ENCODE data around the gene KRTAP10-7.
"Not testable (repeated sequence)": the region's sequence is repeated elsewhere in the genome, so short reads cannot be mapped to it uniquely, and the experiment has no call there.

The KRTAP10-7 gene

GRCh38 chr21:44589586-44590305 is 10.7 kb upstream of the KRTAP10-7 start:
- no peak for DNase-seq (ENCODE audit: low read depth in 4 of 4, low spot score in 1 of 4)

GRCh38 chr21:44590311-44590721 is 10.1 kb upstream of the KRTAP10-7 start:
- DNase-seq (ENCODE audit: low read depth in 4 of 4, low spot score in 1 of 4), result no peak

GRCh38 chr21:44590897-44591800 is 9.2 kb upstream of the KRTAP10-7 start:
- DNase-seq (ENCODE audit: low read depth in 4 of 4, low spot score in 1 of 4), result not testable (repeated sequence)

GRCh38 chr21:44591801-44592130 is 8.6 kb upstream of the KRTAP10-7 start:
- not testable (repeated sequence) for DNase-seq (ENCODE audit: low read depth in 4 of 4, low spot score in 1 of 4)

GRCh38 chr21:44592446-44593311 is 7.7 kb upstream of the KRTAP10-7 start, which contains the start of gene KRTAP10-6:
Gene KRTAP10-6 (minus strand): TSS chr21:44592505. CDS start chr21:44592484, 21 bp downstream.
- no peak for DNase-seq (ENCODE audit: low read depth in 4 of 4, low spot score in 1 of 4)

- no peak for DNase-seq (ENCODE audit: low read depth in 4 of 4, low spot score in 1 of 4)
Measured at GRCh38 chr21:44593598-44594405, 6.6 kb upstream of the KRTAP10-7 start.

- DNase-seq (ENCODE audit: low read depth in 4 of 4, low spot score in 1 of 4), result no peak
Measured at GRCh38 chr21:44594406-44594916, 5.9 kb upstream of the KRTAP10-7 start.

GRCh38 chr21:44595524-44595923 is 4.9 kb upstream of the KRTAP10-7 start:
- DNase-seq (ENCODE audit: low read depth in 4 of 4, low spot score in 1 of 4), result no peak

- DNase-seq (ENCODE audit: low read depth in 4 of 4, low spot score in 1 of 4), result no peak
Measured at GRCh38 chr21:44596068-44596725, 4.2 kb upstream of the KRTAP10-7 start.

- no peak for DNase-seq (ENCODE audit: low read depth in 4 of 4, low spot score in 1 of 4)
Measured at GRCh38 chr21:44598061-44598460, 2.3 kb upstream of the KRTAP10-7 start.

GRCh38 chr21:44599264-44600029 is 950 bp upstream of the KRTAP10-7 start:
- no peak for DNase-seq (ENCODE audit: low read depth in 4 of 4, low spot score in 1 of 4)

GRCh38 chr21:44601091-44601490 is 694 bp downstream of the KRTAP10-7 start:
- not testable (repeated sequence) for DNase-seq (ENCODE audit: low read depth in 4 of 4, low spot score in 1 of 4)

GRCh38 chr21:44601596-44602462 is 1.4 kb downstream of the KRTAP10-7 start:
- no peak for DNase-seq (ENCODE audit: low read depth in 4 of 4, low spot score in 1 of 4)

GRCh38 chr21:44602463-44602850 is 2.1 kb downstream of the KRTAP10-7 start:
- DNase-seq (ENCODE audit: low read depth in 4 of 4, low spot score in 1 of 4), result no peak

- no peak for DNase-seq (ENCODE audit: low read depth in 4 of 4, low spot score in 1 of 4)
Measured at GRCh38 chr21:44603109-44603875, 2.9 kb downstream of the KRTAP10-7 start.

GRCh38 chr21:44603911-44604310 is 3.5 kb downstream of the KRTAP10-7 start:
- DNase-seq (ENCODE audit: low read depth in 4 of 4, low spot score in 1 of 4), result no peak

- no peak for DNase-seq (ENCODE audit: low read depth in 4 of 4, low spot score in 1 of 4)
Measured at GRCh38 chr21:44606495-44606894, 6.1 kb downstream of the KRTAP10-7 start.
